Kidney epithelial cell (primary cell): Measurements from ENCODE around the gene TRABD2A. TPM values are rescaled to one million over a fixed set of nuclear protein-coding genes. Genes with fewer than 3 reads are reported as not detected.
"Not testable (repeated sequence)": the region's sequence is repeated elsewhere in the genome, so short reads cannot be mapped to it uniquely, and the experiment has no call there.

ENCODE experiments used
- DNase-seq: peaks from one replicate; pipeline ENCODE4 v3.0.0-alpha.2; 2010; ENCODE audit warnings: low read depth
- H3K27me3 ChIP-seq: 2 replicates; pipeline ENCODE4 v1.6.0; 2011; ENCODE audit warnings: low read length; ENCODE audit not compliant: control insufficient read depth, insufficient read depth
- H3K36me3 ChIP-seq: 2 replicates; pipeline ENCODE4 v1.5.1; 2011; ENCODE audit warnings: low read length; ENCODE audit not compliant: control insufficient read depth, insufficient read depth
- H3K4me3 ChIP-seq: 2 replicates; pipeline ENCODE4 v1.5.1; 2011; ENCODE audit warnings: low read depth, mild to moderate bottlenecking, control low read depth, low read length
- CTCF ChIP-seq: IDR thresholded peaks from 2 replicates; pipeline ENCODE4 v1.5.1; 2011; ENCODE audit warnings: mild to moderate bottlenecking, moderate library complexity, low read length, control low read depth, inconsistent platforms; ENCODE audit not compliant: insufficient read depth, poor library complexity, severe bottlenecking
- total RNA-seq: library from RNA; depleted of rRNA; stranded (reverse); fragments of >200 nt; gene quantifications from 2 replicates; pipeline ENCODE4 v1.2.3, GENCODE V29; 2015

Gene TRABD2A
- total RNA-seq, 1 donor from 2014 or later: 0.50 TPM

GRCh38 chr2:84874381-84875212, 6.3 kb downstream of the TRABD2A start:
- Histone ChIP-seq H3K4me3 (no peak overlapping the region), H3K36me3 (no peaks in the 10 kb centered on the region), H3K27me3 (peaks cover 10% of the 10 kb centered on the region)
- DNase-seq: no peak
- TF ChIP-seq CTCF: no peak

DNA sequence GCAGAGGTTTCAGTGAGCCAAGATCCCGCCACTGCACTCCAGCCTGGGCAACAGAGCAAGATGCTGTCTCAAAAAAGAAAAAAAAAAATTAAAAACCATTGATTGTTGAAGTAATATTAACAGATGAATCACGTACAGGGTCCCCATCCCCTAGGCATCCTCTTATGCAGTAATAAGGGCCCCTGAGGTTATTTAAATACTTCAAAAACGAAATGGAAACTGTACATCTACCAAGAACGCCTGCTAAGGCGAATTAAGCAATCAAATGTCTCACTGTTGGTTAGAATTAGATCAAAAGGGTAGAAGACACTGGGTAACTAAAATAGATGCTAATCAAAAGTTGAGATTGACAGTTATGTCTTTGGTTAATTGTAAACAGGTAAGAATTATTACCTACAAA, 7.5 kb downstream of the TRABD2A start:
- H3K4me3 ChIP-seq: no peak overlapping the region
- H3K36me3 ChIP-seq: no peaks in the 10 kb centered on the region
- no peak for DNase-seq
- no peak for TF ChIP-seq CTCF
- H3K27me3 ChIP-seq: peaks cover 2% of the 10 kb centered on the region

DNA sequence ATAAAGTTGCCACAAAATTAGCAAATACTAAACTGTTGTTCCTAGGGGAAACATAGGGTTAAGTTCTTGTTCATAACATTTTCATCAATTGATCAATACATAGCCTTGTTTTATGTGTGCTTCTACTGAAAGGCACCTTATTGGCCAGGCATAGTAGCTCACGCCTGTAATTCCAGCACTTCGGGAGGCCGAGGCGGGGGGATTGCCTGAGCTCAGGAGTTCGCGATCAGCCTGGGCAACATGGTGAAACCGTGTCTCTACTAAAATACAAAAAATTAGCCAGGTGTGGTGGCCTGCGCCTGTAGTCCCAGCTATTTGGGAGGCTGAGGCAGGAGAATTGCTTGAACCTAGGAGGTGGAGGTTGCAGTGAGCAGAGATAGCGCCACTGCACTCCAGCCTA, 8.2 kb downstream of the TRABD2A start:
- H3K27me3 ChIP-seq, DNase-seq, H3K36me3 ChIP-seq, H3K4me3 ChIP-seq: not testable (repeated sequence)

GRCh38 chr2:84870306-84870705, 10.6 kb downstream of the TRABD2A start:
- Histone ChIP-seq H3K36me3 (no peaks in the 10 kb centered on the region), H3K4me3 (no peak overlapping the region), H3K27me3 (peaks cover 4% of the 10 kb centered on the region)
- DNase-seq: no peak
- TF ChIP-seq CTCF: no peak

- not testable (repeated sequence) for H3K27me3 ChIP-seq, DNase-seq, H3K4me3 ChIP-seq, H3K36me3 ChIP-seq
These were observed 12.6 kb downstream of the TRABD2A start for GRCh38 chr2:84868327-84868726.

- no peak for DNase-seq
- TF ChIP-seq CTCF: no peak
- Histone ChIP-seq H3K4me3 (no peak overlapping the region), H3K27me3 (peaks cover 4% of the 10 kb centered on the region), H3K36me3 (no peaks in the 10 kb centered on the region)
These were observed 14.8 kb downstream of the TRABD2A start for GRCh38 chr2:84866122-84866521.
